Type B pancreatic cell (in vitro differentiated cells): ENCODE data around the gene CISTR. TPM values are rescaled to one million over a fixed set of nuclear protein-coding genes. Genes with fewer than 3 reads are reported as not detected.

Experiments used
- DNase-seq: peaks from one replicate; pipeline ENCODE4 v3.0.0; 2021; ENCODE audit warnings: mixed read lengths; ENCODE audit not compliant: unreplicated experiment; ENCODE audit errors: extremely low spot score
- H3K27ac Mint-ChIP-seq: 2 replicates; pipeline ENCODE4 v1.8.0; 2021; ENCODE audit warnings: mild to moderate bottlenecking, mixed read lengths
- H3K27me3 Mint-ChIP-seq: 2 replicates; pipeline ENCODE4 v1.8.0; 2021; ENCODE audit warnings: mixed read lengths
- H3K36me3 Mint-ChIP-seq: 2 replicates; pipeline ENCODE4 v1.8.0; 2021; ENCODE audit warnings: mixed read lengths
- H3K4me1 Mint-ChIP-seq: one replicate; pipeline ENCODE4 v1.8.0; 2021; ENCODE audit warnings: mixed read lengths; ENCODE audit not compliant: unreplicated experiment
- H3K4me3 Mint-ChIP-seq: 2 replicates; pipeline ENCODE4 v1.8.0; 2021; ENCODE audit warnings: mild to moderate bottlenecking, mixed read lengths
- H3K9me3 Mint-ChIP-seq: 2 replicates; pipeline ENCODE4 v1.8.0; 2021; ENCODE audit warnings: mixed read lengths
- CTCF ChIP-seq: fragments of 200-600 bp; sonication (generic); conservative IDR thresholded peaks from 2 replicates; pipeline ENCODE4 v1.5.0; 2021; ENCODE audit warnings: antibody characterized with exemption, mild to moderate bottlenecking
- total RNA-seq: library from RNA; stranded (reverse); gene quantifications from 2 replicates; pipeline ENCODE4 v1.2.1, GENCODE V29; 2021; ENCODE audit warnings: low replicate concordance

Gene CISTR
- total RNA-seq, 1 donor from 2014 or later = not detected

DNA sequence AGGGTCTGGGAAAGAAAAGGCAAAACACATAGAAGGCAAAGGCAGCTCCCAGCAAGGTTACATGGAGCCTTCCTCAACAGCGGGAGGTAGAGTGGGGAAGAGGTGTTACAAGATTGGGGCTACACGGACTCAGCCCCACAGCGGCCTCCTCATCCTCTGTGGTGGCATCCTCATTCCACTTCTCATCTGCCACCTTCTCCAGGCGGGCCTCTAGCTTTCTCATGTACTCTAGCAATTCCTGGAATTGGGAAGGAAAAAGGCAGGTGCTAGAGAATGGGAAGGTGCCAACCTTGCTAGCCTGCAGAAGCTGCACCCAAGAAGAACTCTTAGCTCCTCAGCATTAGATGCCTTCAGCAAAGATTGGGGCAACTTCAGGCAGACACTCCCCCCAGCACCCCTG is 37.8 kb downstream of the CISTR start:
- peaks cover 18% of the 10 kb centered on the region for H3K27me3 Mint-ChIP-seq
- TF ChIP-seq CTCF = no peak
- peaks cover 30% of the 10 kb centered on the region for H3K36me3 Mint-ChIP-seq
- H3K4me3 Mint-ChIP-seq = no peak overlapping the region
- H3K9me3 Mint-ChIP-seq = no peaks in the 10 kb centered on the region
- no peaks in the 10 kb centered on the region for H3K4me1 Mint-ChIP-seq
- no peak overlapping the region for H3K27ac Mint-ChIP-seq
- DNase-seq = no peak

- H3K36me3 Mint-ChIP-seq = peaks cover 30% of the 10 kb centered on the region
- no peaks in the 10 kb centered on the region for H3K4me1 Mint-ChIP-seq
- H3K27ac Mint-ChIP-seq = no peak overlapping the region
- H3K27me3 Mint-ChIP-seq = peaks cover 22% of the 10 kb centered on the region
- DNase-seq = no peak
- H3K9me3 Mint-ChIP-seq = no peaks in the 10 kb centered on the region
- no peak overlapping the region for H3K4me3 Mint-ChIP-seq
- no peak for TF ChIP-seq CTCF
Observed at GRCh38 chr12:53713516-53713915, 38.3 kb downstream of the CISTR start.

DNA sequence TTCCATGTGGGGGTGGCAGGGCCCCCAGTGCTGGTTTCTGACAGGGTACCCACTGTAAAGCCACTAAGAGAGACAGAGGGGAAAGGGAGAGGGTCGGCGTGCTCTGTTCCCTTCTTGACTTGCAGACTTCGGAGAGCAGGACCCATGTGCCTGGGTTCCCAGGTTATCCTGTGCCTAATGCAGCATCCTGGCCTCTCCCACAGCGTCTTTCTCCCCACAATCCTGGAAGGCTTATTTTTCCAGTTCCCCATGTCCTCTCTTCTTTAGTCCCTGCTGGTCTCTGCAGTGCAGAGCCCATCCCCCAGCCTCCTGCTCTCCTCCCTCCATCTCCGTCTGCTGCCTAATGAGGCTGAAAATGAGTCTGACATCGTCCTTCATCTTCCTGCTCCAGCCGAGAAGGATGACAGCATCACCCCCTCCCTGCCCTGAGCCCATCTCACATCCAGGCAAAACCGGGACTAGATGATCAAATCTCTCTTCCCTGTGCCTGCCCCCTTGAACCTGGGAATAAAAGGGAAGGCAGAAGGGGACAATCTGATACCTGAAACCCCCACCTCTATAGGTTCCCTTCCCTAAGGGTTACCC is 39.6 kb downstream of the CISTR start:
- Mint-ChIP-seq H3K27me3 (peaks cover 31% of the 10 kb centered on the region), H3K36me3 (peaks cover 26% of the 10 kb centered on the region), H3K4me1 (no peaks in the 10 kb centered on the region), H3K4me3 (no peak overlapping the region), H3K27ac (no peak overlapping the region), H3K9me3 (no peaks in the 10 kb centered on the region)
- DNase-seq = no peak
- TF ChIP-seq CTCF = no peak

DNA sequence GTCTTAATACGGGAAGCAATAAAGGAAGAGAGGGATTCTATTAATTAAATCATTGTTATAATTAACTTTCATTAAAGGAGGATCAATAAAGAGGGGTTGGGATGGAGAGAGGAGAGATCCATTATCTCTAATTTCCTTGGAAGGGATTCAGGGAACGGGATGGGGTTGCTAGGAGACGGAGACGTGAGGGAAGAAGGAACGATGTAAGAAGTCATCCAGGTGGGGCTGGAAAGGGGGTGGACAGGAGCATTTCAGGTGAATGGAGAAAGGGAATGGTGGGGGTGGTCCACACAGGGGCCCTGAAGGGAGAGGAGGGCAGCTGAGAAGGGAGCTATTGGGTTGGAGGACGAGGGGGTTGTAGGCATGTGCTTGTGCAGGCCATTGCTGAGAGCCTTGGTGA is 41.7 kb downstream of the CISTR start:
- no peaks in the 10 kb centered on the region for H3K4me1 Mint-ChIP-seq
- H3K27me3 Mint-ChIP-seq = peaks cover 51% of the 10 kb centered on the region
- H3K27ac Mint-ChIP-seq = no peak overlapping the region
- no peak for DNase-seq
- no peak overlapping the region for H3K4me3 Mint-ChIP-seq
- no peaks in the 10 kb centered on the region for H3K9me3 Mint-ChIP-seq
- H3K36me3 Mint-ChIP-seq = peaks cover 17% of the 10 kb centered on the region
- TF ChIP-seq CTCF = no peak

GRCh38 chr12:53709671-53710070 is 42.1 kb downstream of the CISTR start:
- H3K36me3 Mint-ChIP-seq = peaks cover 17% of the 10 kb centered on the region
- no peak overlapping the region for H3K4me3 Mint-ChIP-seq
- H3K27ac Mint-ChIP-seq = no peak overlapping the region
- peaks cover 55% of the 10 kb centered on the region for H3K27me3 Mint-ChIP-seq
- no peaks in the 10 kb centered on the region for H3K9me3 Mint-ChIP-seq
- no peak for TF ChIP-seq CTCF
- H3K4me1 Mint-ChIP-seq = no peaks in the 10 kb centered on the region
- no peak for DNase-seq

GRCh38 chr12:53706080-53706479 is 45.7 kb downstream of the CISTR start:
- Mint-ChIP-seq H3K9me3 (no peaks in the 10 kb centered on the region), H3K4me3 (no peak overlapping the region), H3K27ac (no peak overlapping the region), H3K36me3 (peaks cover 6% of the 10 kb centered on the region), H3K27me3 (peaks cover 91% of the 10 kb centered on the region), H3K4me1 (peaks cover 5% of the 10 kb centered on the region)
- no peak for TF ChIP-seq CTCF
- DNase-seq = no peak
